B cell (primary cell): ENCODE measurements around the gene VILL. TPM values are rescaled to one million over a fixed set of nuclear protein-coding genes. Genes with fewer than 3 reads are reported as not detected.

Experiments used
- ATAC-seq: fragments of 200-7000 bp; cut with Tn5 transposase; one replicate; pipeline ENCODE4 v1.10.0; 2021; ENCODE audit warnings: low read depth, mild to moderate bottlenecking, moderate number of reproducible peaks, moderate library complexity
- CTCF ChIA-PET: fragments of 350-600 bp; sonication (Branson Sonifier 250); formaldehyde crosslinking; loops from one replicate; lab custom pipeline; 2021; ENCODE audit warnings: antibody characterized with exemption, inconsistent platforms; lab: Charles Lee
- POLR2A ChIA-PET: fragments of 350-600 bp; sonication (Branson Sonifier 250); formaldehyde crosslinking; loops from one replicate; lab custom pipeline; 2021; ENCODE audit warnings: antibody characterized with exemption; lab: Charles Lee
- DNase-seq: peaks from one replicate; pipeline ENCODE4 v3.0.0; 2013
- H2AFZ ChIP-seq: 2 replicates; pipeline ENCODE4 v1.6.1; 2012; ENCODE audit warnings: mild to moderate bottlenecking, low read depth, low read length; ENCODE audit not compliant: insufficient read depth, poor library complexity, severe bottlenecking
- H3K27ac ChIP-seq, 2 donors: 1 replicate in 1 of 2; 2 replicates in 1 of 2; pipeline ENCODE4 v1.5.1; 2012 to 2013; ENCODE audit warnings: low read length in 2 of 2, mild to moderate bottlenecking in 2 of 2, moderate library complexity in 1 of 2
- H3K27me3 ChIP-seq, 4 experiments: fragments of 200-600 bp in 1 of 4; sonication (generic) in 1 of 4; replicated peaks in 1 of 4; 1 replicate in 2 of 4; 2 replicates in 2 of 4; pipeline versions ENCODE4 v1.6.1 to v1.7.0; 2013 to 2016; ENCODE audit warnings: low read length in 3 of 4, mild to moderate bottlenecking in 2 of 4, mixed read lengths in 1 of 4, moderate library complexity in 1 of 4; ENCODE audit not compliant: insufficient read depth in 4 of 4, control insufficient read depth in 3 of 4; ENCODE audit errors: control extremely low read depth in 1 of 4
- H3K36me3 ChIP-seq, 2 experiments: replicated peaks in 1 of 2; 1 replicate in 1 of 2; 2 replicates in 1 of 2; pipeline versions ENCODE4 v1.6.1 to v1.7.1; 2013; ENCODE audit warnings: low read length in 1 of 2; ENCODE audit not compliant: insufficient read depth in 2 of 2, control insufficient read depth in 1 of 2; ENCODE audit errors: control extremely low read depth in 1 of 2, extremely low read depth in 1 of 2
- H3K4me1 ChIP-seq, 2 donors: fragments of 200-600 bp in 1 of 2; sonication (generic) in 1 of 2; 1 replicate in 1 of 2; 2 replicates in 1 of 2; pipeline versions ENCODE4 v1.5.1 to v1.6.1; 2013 to 2017; ENCODE audit warnings: low read length in 2 of 2; ENCODE audit not compliant: control insufficient read depth in 2 of 2, insufficient read depth in 2 of 2
- H3K4me2 ChIP-seq: replicated peaks from 2 replicates; pipeline ENCODE3; 2012; ENCODE audit warnings: mild to moderate bottlenecking, low read depth, low read length; ENCODE audit not compliant: poor library complexity, severe bottlenecking
- H3K4me3 ChIP-seq, 5 experiments: fragments of 200-600 bp in 1 of 5; sonication (generic) in 1 of 5; 1 replicate in 3 of 5; 2 replicates in 2 of 5; pipeline versions ENCODE4 v1.5.1 to v1.7.0; 2011 to 2016; ENCODE audit warnings: low read length in 4 of 5, mild to moderate bottlenecking in 4 of 5, low read depth in 2 of 5, control low read depth in 1 of 5, moderate library complexity in 1 of 5; ENCODE audit not compliant: insufficient read depth in 1 of 5; ENCODE audit errors: control extremely low read depth in 1 of 5, extremely low read depth in 1 of 5
- H3K79me2 ChIP-seq: fragments of 200-600 bp; sonication (generic); one replicate; pipeline ENCODE4 v1.6.0; 2016; ENCODE audit warnings: low read length; ENCODE audit not compliant: control insufficient read depth, insufficient read depth
- H3K9ac ChIP-seq: fragments of 200-600 bp; sonication (generic); 2 replicates; pipeline ENCODE4 v1.6.1; 2017; ENCODE audit warnings: mild to moderate bottlenecking, low read length, moderate library complexity
- H3K9me3 ChIP-seq, 3 donors: one replicate each; pipeline versions ENCODE4 v1.6.1 to v1.7.1; 2013; ENCODE audit warnings: low read length in 2 of 3; ENCODE audit not compliant: control insufficient read depth in 2 of 3, insufficient read depth in 1 of 3; ENCODE audit errors: control extremely low read depth in 1 of 3
- H4K20me1 ChIP-seq: 2 replicates; pipeline ENCODE4 v1.6.0; 2012; ENCODE audit warnings: mild to moderate bottlenecking, low read length; ENCODE audit not compliant: insufficient read depth, control insufficient read depth, poor library complexity, severe bottlenecking
- H3K27ac Mint-ChIP-seq: one replicate; pipeline ENCODE4 v1.8.0; 2021; ENCODE audit warnings: mixed read lengths
- H3K27me3 Mint-ChIP-seq: one replicate; pipeline ENCODE4 v1.8.0; 2021; ENCODE audit warnings: mixed read lengths
- H3K4me1 Mint-ChIP-seq: one replicate; pipeline ENCODE4 v1.8.0; 2021; ENCODE audit warnings: mixed read lengths
- H3K4me3 Mint-ChIP-seq: one replicate; pipeline ENCODE4 v1.8.0; 2021; ENCODE audit warnings: mixed read lengths
- H3K9me3 Mint-ChIP-seq: one replicate; pipeline ENCODE4 v1.8.0; 2022; ENCODE audit warnings: mixed read lengths; ENCODE audit not compliant: insufficient read depth
- EZH2 ChIP-seq: IDR thresholded peaks from 2 replicates; pipeline ENCODE4 v1.6.1; 2012; ENCODE audit warnings: borderline replicate concordance, low read depth, mild to moderate bottlenecking, moderate library complexity, low read length; ENCODE audit not compliant: insufficient read depth, poor library complexity, severe bottlenecking
- WGBS: methylation state at CpG from one replicate; pipeline ENCODE4 v1.1.5; 2013; ENCODE audit warnings: missing lambda C conversion rate; ENCODE audit not compliant: insufficient coverage; 5-methylcytosine and 5-hydroxymethylcytosine counted together
- intact Hi-C: fragments of 100-400 bp; cut with micrococcal nuclease; formaldehyde crosslinking; loops from one replicate; pipeline ENCODE4 v1.10.0; 2022
- polyA plus RNA-seq: library from polyadenylated mRNA; depleted of rRNA; stranded (reverse); fragments of >200 nt; gene quantifications from 2 replicates; pipeline ENCODE4 v1.2.3, GENCODE V29; 2012
- total RNA-seq, 2 donors: library from RNA; stranded (reverse); fragments of 120-200 nt in 1 of 2; gene quantifications; 1 replicate in 1 of 2; 2 replicates in 1 of 2; pipeline versions ENCODE4 v1.2.3 to v1.2.4, GENCODE V29; 2013 to 2022
- TF ChIP-seq, protein P1 (sequence below): fragments of 200-600 bp; IDR thresholded peaks from one replicate; pipeline ENCODE4 v1.8.0; 2022; ENCODE audit warnings: antibody characterized with exemption, mild to moderate bottlenecking

Gene VILL
- total and polyA plus RNA-seq, 2 donors (not counting 1 experiment from before 2014, with no cell fraction given) = 35.2 to 46.4 TPM

GRCh38 chr3:38031022-38031994, 40.7 kb downstream of the VILL start:
- 70% methylated on average over 4 of the region's 9 CpGs for WGBS
- TF ChIP-seq, protein P1, sequence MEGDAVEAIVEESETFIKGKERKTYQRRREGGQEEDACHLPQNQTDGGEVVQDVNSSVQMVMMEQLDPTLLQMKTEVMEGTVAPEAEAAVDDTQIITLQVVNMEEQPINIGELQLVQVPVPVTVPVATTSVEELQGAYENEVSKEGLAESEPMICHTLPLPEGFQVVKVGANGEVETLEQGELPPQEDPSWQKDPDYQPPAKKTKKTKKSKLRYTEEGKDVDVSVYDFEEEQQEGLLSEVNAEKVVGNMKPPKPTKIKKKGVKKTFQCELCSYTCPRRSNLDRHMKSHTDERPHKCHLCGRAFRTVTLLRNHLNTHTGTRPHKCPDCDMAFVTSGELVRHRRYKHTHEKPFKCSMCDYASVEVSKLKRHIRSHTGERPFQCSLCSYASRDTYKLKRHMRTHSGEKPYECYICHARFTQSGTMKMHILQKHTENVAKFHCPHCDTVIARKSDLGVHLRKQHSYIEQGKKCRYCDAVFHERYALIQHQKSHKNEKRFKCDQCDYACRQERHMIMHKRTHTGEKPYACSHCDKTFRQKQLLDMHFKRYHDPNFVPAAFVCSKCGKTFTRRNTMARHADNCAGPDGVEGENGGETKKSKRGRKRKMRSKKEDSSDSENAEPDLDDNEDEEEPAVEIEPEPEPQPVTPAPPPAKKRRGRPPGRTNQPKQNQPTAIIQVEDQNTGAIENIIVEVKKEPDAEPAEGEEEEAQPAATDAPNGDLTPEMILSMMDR = no peak
- no peak for TF ChIP-seq EZH2
- peak overlapping the region; percentile 67 for H3K4me3 Mint-ChIP-seq
- intact Hi-C loops = no loop called here
- Histone ChIP-seq H3K9me3 (peaks cover 0 to 19% (median 0%) of the 10 kb centered on the region in 3 donors), H3K27me3 (peaks cover 0 to 56% (median 23%) of the 10 kb centered on the region in 4 experiments), H2AFZ (no peak overlapping the region), H3K27ac (no peak overlapping the region), H3K4me3 (no peak overlapping the region), H3K79me2 (no peaks in the 10 kb centered on the region), H4K20me1 (no peaks in the 10 kb centered on the region), H3K9ac (no peak overlapping the region), H3K4me2 (no peak overlapping the region), H3K4me1 (peaks cover 17 to 19% of the 10 kb centered on the region in 2 donors), H3K36me3 (no peaks in the 10 kb centered on the region)
- CTCF ChIA-PET = interaction anchor here (1.0 to 1.3 kb wide), 3 partner anchors 26 to 465 kb away, joined by 3 to 4 read pairs (median 3); partner anchors contain the start of gene EXOG
- peaks cover 11% of the 10 kb centered on the region for H3K4me1 Mint-ChIP-seq
- no peaks in the 10 kb centered on the region for H3K9me3 Mint-ChIP-seq
- DNase-seq (no peak), ATAC-seq (no peak)
- H3K27ac Mint-ChIP-seq = peak overlapping the region; percentile 32
- peaks cover 43% of the 10 kb centered on the region for H3K27me3 Mint-ChIP-seq
- POLR2A ChIA-PET = interaction anchor here (0.6 kb wide), 1 partner anchor 32 kb away, joined by 6 read pairs; no protein-coding TSS in a partner anchor
